ENCODE measurements around the gene SPEN. TPM values are rescaled to one million over a fixed set of nuclear protein-coding genes. Genes with fewer than 3 reads are reported as not detected.
A peak's percentile ranks its signal among the peaks of the same experiment; 100 is the strongest.
"Not testable (repeated sequence)": the region's sequence is repeated elsewhere in the genome, so short reads cannot be mapped to it uniquely, and the experiment has no call there.

The SPEN gene
- total and polyA plus RNA-seq, 9 of the 15 experiments (the other 6 are each of a cell fraction or from before 2014, with no cell fraction given): 5.7 to 87.5 (median 27.2) TPM

DNA sequence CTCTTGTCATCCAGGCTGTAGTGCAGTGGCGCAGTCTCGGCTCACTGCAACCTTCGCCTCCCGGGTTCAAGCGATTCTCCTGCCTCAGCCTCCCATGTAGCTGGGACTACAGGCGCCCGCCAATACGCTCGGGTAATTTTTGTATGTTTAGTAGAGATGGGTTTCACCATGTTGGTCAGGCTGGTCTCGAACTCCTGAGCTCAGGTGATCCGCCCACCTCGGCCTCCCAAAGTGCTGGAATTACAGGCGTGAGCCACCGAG lies 11.1 kb upstream of the SPEN start:
- intact Hi-C loops (cut with micrococcal nuclease): loop anchor here (10.0 kb wide), 1 partner anchor 312 kb away; the partner anchor contains the start of genes CASP9 and DNAJC16
- H4K20me1 ChIP-seq (replicated peaks; ENCODE audit: control insufficient read depth, insufficient read depth, low read length); H3K36me3 ChIP-seq (ENCODE audit: control insufficient read depth, insufficient read depth, low read length); ATAC-seq; H3K9me3 ChIP-seq (replicated peaks; ENCODE audit: control insufficient read depth, insufficient read depth, low read depth, low read length); FAIRE-seq; H3K9me1 ChIP-seq (ENCODE audit: control insufficient read depth, insufficient read depth, low read length); in situ Hi-C loops (cut with MboI); CTCF ChIA-PET (ENCODE audit: low intra/inter-chr PET ratio); H3K27me3 ChIP-seq (ENCODE audit: control insufficient read depth in 2 of 2, insufficient read depth in 2 of 2, low read length in 2 of 2); BruUV-seq (replicated peaks); DNase-seq (ENCODE audit: extremely low read depth in 1 of 4, low spot score in 3 of 4); TF ChIP-seq TOE1 (CRISPR knock-in tag; IDR thresholded peaks at IDR 0.05; ENCODE audit: borderline replicate concordance, low read depth): not testable (repeated sequence)
- Histone ChIP-seq H3K79me2 (ENCODE audit: control insufficient read depth, insufficient read depth, low read length) (peaks cover 50% of the 10 kb centered on the region), H3K4me2 (ENCODE audit: insufficient read depth, low read length) (peak overlapping the region; percentile 93), H2AFZ (ENCODE audit: low read depth, low read length) (peak overlapping the region; percentile 99), H3K4me1 (replicated peaks in 1 of 2; ENCODE audit: control insufficient read depth in 2 of 2, insufficient read depth in 2 of 2, low read length in 2 of 2) (peaks cover 4 to 42% of the 10 kb centered on the region in 2 experiments; a peak in 4 of 5 replicates), H3K27ac (ENCODE audit: extremely low read depth, low read depth, low read length) (peak overlapping the region; percentile 99), H3K9ac (ENCODE audit: insufficient read depth in 1 of 2, low read depth in 2 of 2, low read length in 2 of 2) (peak overlapping the region; percentile 89 to 97), H3K4me3 (peak overlapping the region; percentile 53)
- 20% methylated on average over 14 of the region's 14 CpGs for WGBS (ENCODE audit: insufficient coverage, low coverage, missing lambda C conversion rate)
- POLR2A ChIA-PET: interaction anchor here (0.6 to 4.5 kb wide), 7 partner anchors 12 to 165 kb away, joined by 3 to 96 read pairs (median 3); partner anchors contain the start of gene SPEN
- TF ChIP-seq, protein P1, sequence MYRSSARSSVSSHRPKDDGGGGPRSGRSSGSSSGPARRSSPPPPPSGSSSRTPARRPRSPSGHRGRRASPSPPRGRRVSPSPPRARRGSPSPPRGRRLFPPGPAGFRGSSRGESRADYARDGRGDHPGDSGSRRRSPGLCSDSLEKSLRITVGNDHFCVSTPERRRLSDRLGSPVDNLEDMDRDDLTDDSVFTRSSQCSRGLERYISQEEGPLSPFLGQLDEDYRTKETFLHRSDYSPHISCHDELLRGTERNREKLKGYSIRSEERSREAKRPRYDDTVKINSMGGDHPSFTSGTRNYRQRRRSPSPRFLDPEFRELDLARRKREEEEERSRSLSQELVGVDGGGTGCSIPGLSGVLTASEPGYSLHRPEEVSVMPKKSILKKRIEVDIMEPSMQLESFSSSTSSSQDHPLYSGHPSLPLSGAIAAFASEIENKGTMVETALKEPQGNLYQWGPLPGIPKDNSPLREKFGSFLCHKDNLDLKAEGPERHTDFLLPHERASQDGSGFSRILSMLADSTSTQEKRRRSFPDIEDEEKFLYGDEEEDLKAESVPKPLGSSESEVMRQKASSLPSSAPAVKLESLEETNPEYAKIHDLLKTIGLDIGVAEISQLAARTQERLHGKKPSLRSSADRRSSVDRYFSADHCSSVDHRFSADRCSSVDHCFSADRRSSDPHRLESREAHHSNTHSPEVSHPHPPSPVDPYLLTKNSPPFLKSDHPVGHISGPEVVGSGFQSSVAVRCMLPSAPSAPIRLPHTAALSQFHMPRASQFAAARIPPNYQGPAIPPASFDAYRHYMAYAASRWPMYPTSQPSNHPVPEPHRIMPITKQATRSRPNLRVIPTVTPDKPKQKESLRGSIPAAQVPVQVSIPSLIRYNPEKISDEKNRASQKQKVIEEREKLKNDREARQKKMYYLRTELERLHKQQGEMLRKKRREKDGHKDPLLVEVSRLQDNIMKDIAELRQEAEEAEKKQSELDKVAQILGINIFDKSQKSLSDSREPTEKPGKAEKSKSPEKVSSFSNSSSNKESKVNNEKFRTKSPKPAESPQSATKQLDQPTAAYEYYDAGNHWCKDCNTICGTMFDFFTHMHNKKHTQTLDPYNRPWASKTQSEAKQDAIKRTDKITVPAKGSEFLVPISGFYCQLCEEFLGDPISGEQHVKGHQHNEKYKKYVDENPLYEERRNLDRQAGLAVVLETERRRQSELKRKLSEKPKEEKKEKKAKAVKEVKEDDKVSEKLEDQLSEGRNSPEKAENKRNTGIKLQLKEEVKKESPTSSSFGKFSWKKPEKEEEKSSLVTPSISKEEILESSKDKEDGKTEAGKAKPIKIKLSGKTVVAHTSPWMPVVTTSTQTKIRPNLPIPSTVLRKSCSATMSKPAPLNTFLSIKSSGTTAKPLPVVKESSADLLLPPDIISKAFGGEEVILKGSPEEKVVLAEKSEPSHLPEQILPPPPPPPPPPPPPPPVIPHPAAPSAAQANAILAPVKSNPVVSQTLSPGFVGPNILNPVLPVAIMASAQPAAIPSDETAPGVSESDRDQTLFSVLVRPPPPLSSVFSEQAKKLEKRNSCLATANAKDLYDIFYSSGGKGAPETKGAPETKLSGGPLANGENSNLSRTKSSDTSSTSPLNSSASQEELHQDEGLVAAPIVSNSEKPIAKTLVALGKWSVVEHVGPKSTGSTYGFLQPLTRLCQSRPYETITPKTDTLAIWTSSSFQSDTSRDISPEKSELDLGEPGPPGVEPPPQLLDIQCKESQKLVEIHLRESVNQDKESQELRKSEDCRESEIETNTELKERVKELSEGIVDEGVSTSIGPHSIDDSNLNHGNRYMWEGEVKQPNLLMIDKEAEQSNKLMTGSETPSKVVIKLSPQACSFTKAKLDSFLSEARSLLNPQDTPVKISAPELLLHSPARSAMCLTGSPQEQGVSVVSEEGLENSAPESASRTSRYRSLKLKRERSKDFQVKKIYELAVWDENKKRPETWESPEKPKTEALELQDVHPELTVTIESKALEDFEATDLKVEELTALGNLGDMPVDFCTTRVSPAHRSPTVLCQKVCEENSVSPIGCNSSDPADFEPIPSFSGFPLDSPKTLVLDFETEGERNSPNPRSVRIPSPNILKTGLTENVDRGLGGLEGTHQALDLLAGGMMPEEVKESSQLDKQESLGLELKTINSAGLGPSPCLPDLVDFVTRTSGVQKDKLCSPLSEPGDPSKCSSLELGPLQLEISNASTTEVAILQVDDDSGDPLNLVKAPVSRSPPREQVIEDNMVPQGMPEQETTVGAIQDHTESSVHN (IDR thresholded peaks at IDR 0.05; ENCODE audit: borderline replicate concordance in 1 of 2, low read depth in 1 of 2): 0 out of 4 replicates have a peak, but pooled peaks of 1 of the 2 experiments have one; percentile 11
- 0 out of 2 replicates have a peak, but pooled peaks have one; percentile 5 for TF ChIP-seq ZNF197 (CRISPR knock-in tag; IDR thresholded peaks at IDR 0.05; ENCODE audit: low read depth)
- TF ChIP-seq TOE1 (IDR thresholded peaks at IDR 0.05; ENCODE audit: borderline replicate concordance): peak; percentile 35; the same call in 1 of the 2 replicates
- TF ChIP-seq, protein P2, sequence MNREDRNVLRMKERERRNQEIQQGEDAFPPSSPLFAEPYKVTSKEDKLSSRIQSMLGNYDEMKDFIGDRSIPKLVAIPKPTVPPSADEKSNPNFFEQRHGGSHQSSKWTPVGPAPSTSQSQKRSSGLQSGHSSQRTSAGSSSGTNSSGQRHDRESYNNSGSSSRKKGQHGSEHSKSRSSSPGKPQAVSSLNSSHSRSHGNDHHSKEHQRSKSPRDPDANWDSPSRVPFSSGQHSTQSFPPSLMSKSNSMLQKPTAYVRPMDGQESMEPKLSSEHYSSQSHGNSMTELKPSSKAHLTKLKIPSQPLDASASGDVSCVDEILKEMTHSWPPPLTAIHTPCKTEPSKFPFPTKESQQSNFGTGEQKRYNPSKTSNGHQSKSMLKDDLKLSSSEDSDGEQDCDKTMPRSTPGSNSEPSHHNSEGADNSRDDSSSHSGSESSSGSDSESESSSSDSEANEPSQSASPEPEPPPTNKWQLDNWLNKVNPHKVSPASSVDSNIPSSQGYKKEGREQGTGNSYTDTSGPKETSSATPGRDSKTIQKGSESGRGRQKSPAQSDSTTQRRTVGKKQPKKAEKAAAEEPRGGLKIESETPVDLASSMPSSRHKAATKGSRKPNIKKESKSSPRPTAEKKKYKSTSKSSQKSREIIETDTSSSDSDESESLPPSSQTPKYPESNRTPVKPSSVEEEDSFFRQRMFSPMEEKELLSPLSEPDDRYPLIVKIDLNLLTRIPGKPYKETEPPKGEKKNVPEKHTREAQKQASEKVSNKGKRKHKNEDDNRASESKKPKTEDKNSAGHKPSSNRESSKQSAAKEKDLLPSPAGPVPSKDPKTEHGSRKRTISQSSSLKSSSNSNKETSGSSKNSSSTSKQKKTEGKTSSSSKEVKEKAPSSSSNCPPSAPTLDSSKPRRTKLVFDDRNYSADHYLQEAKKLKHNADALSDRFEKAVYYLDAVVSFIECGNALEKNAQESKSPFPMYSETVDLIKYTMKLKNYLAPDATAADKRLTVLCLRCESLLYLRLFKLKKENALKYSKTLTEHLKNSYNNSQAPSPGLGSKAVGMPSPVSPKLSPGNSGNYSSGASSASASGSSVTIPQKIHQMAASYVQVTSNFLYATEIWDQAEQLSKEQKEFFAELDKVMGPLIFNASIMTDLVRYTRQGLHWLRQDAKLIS (CRISPR knock-in tag; IDR thresholded peaks at IDR 0.05): peak; percentile 20; the same call in 1 of the 2 replicates
- peak; percentile 71; the same call in 1 of the 2 replicates for TF ChIP-seq KAT7 (CRISPR knock-in tag; IDR thresholded peaks at IDR 0.05; ENCODE audit: borderline replicate concordance)
- TF ChIP-seq ZNF644 (tag; IDR thresholded peaks at IDR 0.05; ENCODE audit: low read depth): 0 out of 2 replicates have a peak, but pooled peaks have one; percentile 5
- 0 out of 2 replicates have a peak, but pooled peaks have one; percentile 18 for TF ChIP-seq MBD2 (IDR thresholded peaks at IDR 0.05; ENCODE audit: borderline replicate concordance, low read depth)
- 0 out of 2 replicates have a peak, but pooled peaks have one; percentile 5 for TF ChIP-seq MEF2D (tag; conservative IDR thresholded peaks at IDR 0.05; ENCODE audit: low read depth)

Measured in K562 (cell line).